Measurements from ENCODE around the gene LINC00237. TPM values are rescaled to one million over a fixed set of nuclear protein-coding genes. Genes with fewer than 3 reads are reported as not detected.

The LINC00237 gene
- total RNA-seq, 1 donor from 2014 or later = not detected

- no peak for DNase-seq (ENCODE audit: low spot score in 2 of 2, unreplicated experiment in 2 of 2)
- Mint-ChIP-seq H3K4me1 (no peaks in the 10 kb centered on the region), H3K27ac (no peak overlapping the region), H3K27me3 (ENCODE audit: low read depth) (peaks cover 99% of the 10 kb centered on the region), H3K36me3 (no peaks in the 10 kb centered on the region), H3K9me3 (no peaks in the 10 kb centered on the region), H3K4me3 (no peak overlapping the region)
- TF ChIP-seq CTCF (IDR thresholded peaks at IDR 0.05; ENCODE audit: unreplicated experiment) = no peak
These were observed 13.4 kb downstream of the LINC00237 start for GRCh38 chr20:21092806-21093205.

- Mint-ChIP-seq H3K4me3 (no peak overlapping the region), H3K4me1 (no peaks in the 10 kb centered on the region), H3K9me3 (no peaks in the 10 kb centered on the region), H3K27me3 (ENCODE audit: low read depth) (peaks cover 87% of the 10 kb centered on the region), H3K27ac (no peak overlapping the region), H3K36me3 (no peaks in the 10 kb centered on the region)
- TF ChIP-seq CTCF (IDR thresholded peaks at IDR 0.05; ENCODE audit: unreplicated experiment) = no peak
- DNase-seq (ENCODE audit: low spot score in 2 of 2, unreplicated experiment in 2 of 2) = no peak
These were observed 15.4 kb downstream of the LINC00237 start for GRCh38 chr20:21090721-21091120.

- no peak for TF ChIP-seq CTCF (IDR thresholded peaks at IDR 0.05; ENCODE audit: unreplicated experiment)
- no peak for DNase-seq (ENCODE audit: low spot score in 2 of 2, unreplicated experiment in 2 of 2)
- no peaks in the 10 kb centered on the region for H3K9me3 Mint-ChIP-seq
- no peaks in the 10 kb centered on the region for H3K36me3 Mint-ChIP-seq
- no peak overlapping the region for H3K4me3 Mint-ChIP-seq
- H3K4me1 Mint-ChIP-seq = no peaks in the 10 kb centered on the region
- peaks cover 82% of the 10 kb centered on the region for H3K27me3 Mint-ChIP-seq (ENCODE audit: low read depth)
- H3K27ac Mint-ChIP-seq = no peak overlapping the region
These were observed 16.0 kb downstream of the LINC00237 start for GRCh38 chr20:21090111-21090618.

GRCh38 chr20:21089391-21089790 is 16.8 kb downstream of the LINC00237 start:
- Mint-ChIP-seq H3K27ac (no peak overlapping the region), H3K4me1 (no peaks in the 10 kb centered on the region), H3K27me3 (ENCODE audit: low read depth) (peaks cover 81% of the 10 kb centered on the region), H3K9me3 (no peaks in the 10 kb centered on the region), H3K36me3 (no peaks in the 10 kb centered on the region), H3K4me3 (no peak overlapping the region)
- DNase-seq (ENCODE audit: low spot score in 2 of 2, unreplicated experiment in 2 of 2) = no peak
- TF ChIP-seq CTCF (IDR thresholded peaks at IDR 0.05; ENCODE audit: unreplicated experiment) = no peak

- H3K27ac Mint-ChIP-seq = no peak overlapping the region
- peaks cover 77% of the 10 kb centered on the region for H3K27me3 Mint-ChIP-seq (ENCODE audit: low read depth)
- no peak for DNase-seq (ENCODE audit: low spot score in 2 of 2, unreplicated experiment in 2 of 2)
- H3K4me3 Mint-ChIP-seq = no peak overlapping the region
- H3K4me1 Mint-ChIP-seq = no peaks in the 10 kb centered on the region
- H3K9me3 Mint-ChIP-seq = no peaks in the 10 kb centered on the region
- no peaks in the 10 kb centered on the region for H3K36me3 Mint-ChIP-seq
- no peak for TF ChIP-seq CTCF (IDR thresholded peaks at IDR 0.05; ENCODE audit: unreplicated experiment)
These were observed 18.2 kb downstream of the LINC00237 start for GRCh38 chr20:21087862-21088540.
